SH-SY5Y (cell line): Measurements from ENCODE around the gene CBX5.

Experiments used
- GATA2 ChIP-seq: IDR thresholded peaks from 2 replicates; pipeline ENCODE4 v1.6.1; 2011; ENCODE audit warnings: mild to moderate bottlenecking, low read depth, low read length
- GATA3 ChIP-seq: IDR thresholded peaks from 2 replicates; pipeline ENCODE4 v1.6.1; 2011; ENCODE audit warnings: low read depth, mild to moderate bottlenecking, low read length, moderate library complexity

The CBX5 gene

GRCh38 chr12:54280468-54281260 lies 742 bp upstream of the CBX5 start, which contains the start of gene HNRNPA1:
TSS of gene HNRNPA1 (plus strand) at chr12:54280726. CDS start at chr12:54280808, 82 bp downstream.
- no peak for TF ChIP-seq GATA2
- no peak for TF ChIP-seq GATA3

GRCh38 chr12:54279227-54279631 lies 693 bp downstream of the CBX5 start:
- no peak for TF ChIP-seq GATA3

GRCh38 chr12:54277823-54278276 lies 2.1 kb downstream of the CBX5 start:
- TF ChIP-seq GATA3 (no peak), GATA2 (no peak)

- TF ChIP-seq GATA3 (no peak), GATA2 (no peak)
Observed at GRCh38 chr12:54276368-54276767, 3.6 kb downstream of the CBX5 start.

- no peak for TF ChIP-seq GATA2
- no peak for TF ChIP-seq GATA3
Observed at GRCh38 chr12:54273981-54274380, 5.9 kb downstream of the CBX5 start.

GRCh38 chr12:54272214-54272613 lies 7.7 kb downstream of the CBX5 start:
- TF ChIP-seq GATA2, result no peak
- no peak for TF ChIP-seq GATA3

GRCh38 chr12:54270345-54270744 lies 9.6 kb downstream of the CBX5 start:
- TF ChIP-seq GATA3, result no peak
- no peak for TF ChIP-seq GATA2

GRCh38 chr12:54266852-54267251 lies 13.1 kb downstream of the CBX5 start:
- TF ChIP-seq GATA2 (no peak), GATA3 (no peak)

- peak; percentile 75 for TF ChIP-seq GATA3
- peak; percentile 71 for TF ChIP-seq GATA2
Observed at GRCh38 chr12:54265364-54265812, 14.5 kb downstream of the CBX5 start.

- TF ChIP-seq GATA2, result peak; percentile 28; the same call in 1 of the 2 replicates
- no peak for TF ChIP-seq GATA3
Observed at GRCh38 chr12:54262403-54262925, 17.5 kb downstream of the CBX5 start.

GRCh38 chr12:54261815-54262402 lies 18.0 kb downstream of the CBX5 start:
- TF ChIP-seq GATA2 (no peak), GATA3 (no peak)

GRCh38 chr12:54259194-54260011 lies 20.5 kb downstream of the CBX5 start:
- TF ChIP-seq GATA3 (peak; percentile 52; the same call in 1 of the 2 replicates), GATA2 (peak; percentile 70)

GRCh38 chr12:54258201-54258681 lies 21.7 kb downstream of the CBX5 start:
- TF ChIP-seq GATA2, result no peak
- TF ChIP-seq GATA3, result no peak

GRCh38 chr12:54257332-54257731 lies 22.6 kb downstream of the CBX5 start:
- TF ChIP-seq GATA3 (no peak), GATA2 (no peak)
